ENCODE data around the gene GPBAR1. TPM values are rescaled to one million over a fixed set of nuclear protein-coding genes. Genes with fewer than 3 reads are reported as not detected.

GPBAR1 gene
- total RNA-seq, 1 donor from 2014 or later = 1.0 TPM

GRCh38 chr2:218292048-218293014, 31.5 kb downstream of the GPBAR1 start, which contains the start of gene TMBIM1:
TMBIM1 (minus strand) TSS chr2:218292503; CDS start chr2:218282141, 10,362 bp downstream.
- peaks cover 37 to 49% (median 45%) of the 10 kb centered on the region in 3 donors for H3K4me1 ChIP-seq (ENCODE audit: control insufficient read depth in 3 of 3, insufficient read depth in 3 of 3, low read length in 3 of 3)

GRCh38 chr2:218293715-218294429, 33.1 kb downstream of the GPBAR1 start:
- H3K9ac ChIP-seq (ENCODE audit: low read depth in 1 of 3, low read length in 3 of 3) = no peak overlapping the region
- no peak overlapping the region for H3K4me3 ChIP-seq (ENCODE audit: low read length in 3 of 3)
- H3K9me3 ChIP-seq (ENCODE audit: control insufficient read depth in 3 of 3, low read length in 3 of 3) = no peaks in the 10 kb centered on the region
- H3K27ac ChIP-seq (ENCODE audit: low read depth, low read length) = no peak overlapping the region
- H3K27me3 ChIP-seq (ENCODE audit: control insufficient read depth in 3 of 3, insufficient read depth in 3 of 3, low read length in 3 of 3) = no peaks in the 10 kb centered on the region
- H3K36me3 ChIP-seq (ENCODE audit: control insufficient read depth in 3 of 3, insufficient read depth in 3 of 3, low read length in 3 of 3) = no peaks in the 10 kb centered on the region
- peaks cover 31 to 39% (median 37%) of the 10 kb centered on the region in 3 donors for H3K4me1 ChIP-seq (ENCODE audit: control insufficient read depth in 3 of 3, insufficient read depth in 3 of 3, low read length in 3 of 3)

More at GRCh38 chr2:218292048-218293014, 31.5 kb downstream of the GPBAR1 start, which contains the start of gene TMBIM1:
- no peaks in the 10 kb centered on the region for H3K9me3 ChIP-seq (ENCODE audit: control insufficient read depth in 3 of 3, low read length in 3 of 3)
- H3K27ac ChIP-seq (ENCODE audit: low read depth, low read length) = peak within 1 kb of the TSS; percentile 100
- no peaks in the 10 kb centered on the region for H3K27me3 ChIP-seq (ENCODE audit: control insufficient read depth in 3 of 3, insufficient read depth in 3 of 3, low read length in 3 of 3)
- H3K36me3 ChIP-seq (ENCODE audit: control insufficient read depth in 3 of 3, insufficient read depth in 3 of 3, low read length in 3 of 3) = no peaks in the 10 kb centered on the region
- H3K9ac ChIP-seq (ENCODE audit: low read depth in 1 of 3, low read length in 3 of 3) = peak within 1 kb of the TSS; percentile 94 to 97 (median 95)
- H3K4me3 ChIP-seq (ENCODE audit: low read length in 3 of 3) = peak within 1 kb of the TSS; percentile 89 to 97 (median 93)

- Histone ChIP-seq H3K9me3 (ENCODE audit: control insufficient read depth in 3 of 3, low read length in 3 of 3) (no peaks in the 10 kb centered on the region), H3K27ac (ENCODE audit: low read depth, low read length) (no peak overlapping the region)
Measured at GRCh38 chr2:218294430-218295022, 33.7 kb downstream of the GPBAR1 start.

GRCh38 chr2:218295029-218295428, 34.2 kb downstream of the GPBAR1 start:
- no peaks in the 10 kb centered on the region for H3K27me3 ChIP-seq (ENCODE audit: control insufficient read depth in 3 of 3, insufficient read depth in 3 of 3, low read length in 3 of 3)
- no peak overlapping the region for H3K4me3 ChIP-seq (ENCODE audit: low read length in 3 of 3)
- H3K4me1 ChIP-seq (ENCODE audit: control insufficient read depth in 3 of 3, insufficient read depth in 3 of 3, low read length in 3 of 3) = peaks cover 24 to 28% (median 28%) of the 10 kb centered on the region in 3 donors
- H3K27ac ChIP-seq (ENCODE audit: low read depth, low read length) = no peak overlapping the region
- no peak overlapping the region for H3K9ac ChIP-seq (ENCODE audit: low read depth in 1 of 3, low read length in 3 of 3)
- no peaks in the 10 kb centered on the region for H3K36me3 ChIP-seq (ENCODE audit: control insufficient read depth in 3 of 3, insufficient read depth in 3 of 3, low read length in 3 of 3)
- no peaks in the 10 kb centered on the region for H3K9me3 ChIP-seq (ENCODE audit: control insufficient read depth in 3 of 3, low read length in 3 of 3)

More at GRCh38 chr2:218294430-218295022, 33.7 kb downstream of the GPBAR1 start:
- no peak overlapping the region for H3K4me3 ChIP-seq (ENCODE audit: low read length in 3 of 3)
- H3K4me1 ChIP-seq (ENCODE audit: control insufficient read depth in 3 of 3, insufficient read depth in 3 of 3, low read length in 3 of 3) = peaks cover 29 to 33% (median 33%) of the 10 kb centered on the region in 3 donors
- no peaks in the 10 kb centered on the region for H3K36me3 ChIP-seq (ENCODE audit: control insufficient read depth in 3 of 3, insufficient read depth in 3 of 3, low read length in 3 of 3)
- H3K9ac ChIP-seq (ENCODE audit: low read depth in 1 of 3, low read length in 3 of 3) = no peak overlapping the region
- H3K27me3 ChIP-seq (ENCODE audit: control insufficient read depth in 3 of 3, insufficient read depth in 3 of 3, low read length in 3 of 3) = no peaks in the 10 kb centered on the region

DNA sequence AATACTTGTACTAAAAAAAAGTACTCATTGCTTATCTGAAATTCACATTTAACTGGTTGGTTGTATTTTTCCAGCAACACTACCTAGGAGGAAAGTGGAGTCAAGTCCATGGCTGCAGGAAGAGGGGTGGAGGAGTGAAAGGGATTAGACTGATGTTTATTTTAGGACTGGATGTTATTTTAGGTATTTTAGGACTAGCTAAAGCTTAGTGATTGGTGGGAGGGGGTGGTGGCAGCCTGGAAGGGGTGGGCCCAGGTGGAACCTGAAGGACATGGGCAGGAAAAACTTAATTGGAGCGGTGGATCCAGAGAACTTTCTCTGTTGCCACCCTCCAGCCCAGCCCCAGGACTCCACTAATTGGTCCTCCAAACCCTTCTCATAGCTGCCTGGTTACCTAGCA, 35.4 kb downstream of the GPBAR1 start:
- H3K27ac ChIP-seq (ENCODE audit: low read depth, low read length) = no peak overlapping the region
- H3K4me1 ChIP-seq (ENCODE audit: control insufficient read depth in 3 of 3, insufficient read depth in 3 of 3, low read length in 3 of 3) = peaks cover 12 to 17% (median 16%) of the 10 kb centered on the region in 3 donors
- H3K9ac ChIP-seq (ENCODE audit: low read depth in 1 of 3, low read length in 3 of 3) = no peak overlapping the region
- H3K27me3 ChIP-seq (ENCODE audit: control insufficient read depth in 3 of 3, insufficient read depth in 3 of 3, low read length in 3 of 3) = no peaks in the 10 kb centered on the region
- H3K9me3 ChIP-seq (ENCODE audit: control insufficient read depth in 3 of 3, low read length in 3 of 3) = no peaks in the 10 kb centered on the region
- H3K36me3 ChIP-seq (ENCODE audit: control insufficient read depth in 3 of 3, insufficient read depth in 3 of 3, low read length in 3 of 3) = no peaks in the 10 kb centered on the region
- no peak overlapping the region for H3K4me3 ChIP-seq (ENCODE audit: low read length in 3 of 3)

DNA sequence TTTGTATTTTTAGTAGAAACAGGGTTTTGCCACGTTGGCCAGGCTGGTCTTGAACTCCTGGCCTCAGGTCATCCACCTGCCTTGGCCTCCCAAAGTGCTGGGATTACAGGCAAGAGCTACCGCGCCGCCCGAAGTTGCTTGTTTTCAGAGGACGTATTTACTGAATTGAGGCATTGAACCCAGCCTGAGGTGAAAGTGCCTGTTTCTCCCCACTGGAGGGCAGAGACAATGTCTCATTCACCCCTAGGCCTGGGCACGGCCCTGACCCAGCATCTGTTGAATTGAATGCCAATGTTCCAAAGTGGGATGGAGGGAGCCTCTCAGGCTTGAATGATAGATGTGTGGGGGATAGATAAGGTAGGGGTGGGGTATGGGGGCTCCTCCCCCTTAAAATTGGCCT, 36.0 kb downstream of the GPBAR1 start:
- Histone ChIP-seq H3K27ac (ENCODE audit: low read depth, low read length) (no peak overlapping the region), H3K36me3 (ENCODE audit: control insufficient read depth in 3 of 3, insufficient read depth in 3 of 3, low read length in 3 of 3) (no peaks in the 10 kb centered on the region), H3K4me1 (ENCODE audit: control insufficient read depth in 3 of 3, insufficient read depth in 3 of 3, low read length in 3 of 3) (peaks cover 5 to 11% (median 10%) of the 10 kb centered on the region in 3 donors), H3K9me3 (ENCODE audit: control insufficient read depth in 3 of 3, low read length in 3 of 3) (no peaks in the 10 kb centered on the region), H3K4me3 (ENCODE audit: low read length in 3 of 3) (no peak overlapping the region), H3K9ac (ENCODE audit: low read depth in 1 of 3, low read length in 3 of 3) (no peak overlapping the region), H3K27me3 (ENCODE audit: control insufficient read depth in 3 of 3, insufficient read depth in 3 of 3, low read length in 3 of 3) (no peaks in the 10 kb centered on the region)

DNA sequence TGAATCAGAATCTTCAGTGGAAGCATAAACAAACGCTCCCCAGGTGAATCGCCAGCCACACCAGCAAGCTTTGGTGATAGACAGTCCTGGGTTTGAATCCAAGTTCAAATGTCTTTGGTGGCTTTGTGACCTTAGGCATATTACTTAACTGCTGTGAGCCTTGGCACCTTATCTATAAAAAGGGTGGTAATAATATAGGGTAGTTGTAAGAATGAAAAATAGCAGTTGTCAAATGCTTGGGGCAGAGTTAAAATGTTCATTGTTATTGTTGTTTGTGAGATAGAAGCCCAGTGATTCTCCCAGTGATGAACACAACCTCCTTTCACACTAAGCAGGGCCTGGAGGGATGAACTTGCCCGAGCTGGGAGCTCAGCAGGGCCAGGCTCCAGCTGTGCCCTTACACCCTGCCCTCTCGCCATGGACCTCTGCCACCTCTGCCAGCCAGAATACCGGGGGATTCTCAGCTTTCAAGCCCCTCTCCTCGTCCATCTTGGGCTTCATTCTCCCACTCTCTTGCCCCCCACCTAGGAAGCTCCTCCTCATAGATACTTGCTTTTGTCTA, 37.6 kb downstream of the GPBAR1 start:
- no peaks in the 10 kb centered on the region for H3K36me3 ChIP-seq (ENCODE audit: control insufficient read depth in 3 of 3, insufficient read depth in 3 of 3, low read length in 3 of 3)
- peaks cover 4 to 6% (median 5%) of the 10 kb centered on the region in 3 donors for H3K4me1 ChIP-seq (ENCODE audit: control insufficient read depth in 3 of 3, insufficient read depth in 3 of 3, low read length in 3 of 3)
- no peak overlapping the region for H3K27ac ChIP-seq (ENCODE audit: low read depth, low read length)
- H3K9me3 ChIP-seq (ENCODE audit: control insufficient read depth in 3 of 3, low read length in 3 of 3) = no peaks in the 10 kb centered on the region
- no peaks in the 10 kb centered on the region for H3K27me3 ChIP-seq (ENCODE audit: control insufficient read depth in 3 of 3, insufficient read depth in 3 of 3, low read length in 3 of 3)
- H3K4me3 ChIP-seq (ENCODE audit: low read length in 3 of 3) = no peak overlapping the region
- no peak overlapping the region for H3K9ac ChIP-seq (ENCODE audit: low read depth in 1 of 3, low read length in 3 of 3)

DNA sequence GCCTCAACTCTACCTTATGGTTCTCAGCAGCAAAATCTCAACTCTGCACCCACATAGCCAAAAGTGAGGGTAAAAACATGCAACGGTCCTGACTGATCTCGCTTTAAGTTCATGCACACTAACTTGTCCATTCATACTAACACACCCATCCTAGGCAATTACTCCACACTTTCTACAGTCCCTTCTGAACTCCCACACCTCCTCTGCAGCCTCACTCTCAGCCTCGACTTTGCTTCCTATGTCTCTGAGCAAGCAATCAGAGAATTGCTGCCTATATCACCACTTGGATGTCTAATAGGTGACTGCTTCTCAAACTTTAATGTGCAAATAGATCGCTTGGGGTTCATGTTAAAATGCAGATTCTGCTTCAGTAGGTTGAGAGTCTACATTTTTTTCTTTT, 39.3 kb downstream of the GPBAR1 start:
- Histone ChIP-seq H3K27me3 (ENCODE audit: control insufficient read depth in 3 of 3, insufficient read depth in 3 of 3, low read length in 3 of 3) (no peaks in the 10 kb centered on the region), H3K27ac (ENCODE audit: low read depth, low read length) (no peak overlapping the region), H3K36me3 (ENCODE audit: control insufficient read depth in 3 of 3, insufficient read depth in 3 of 3, low read length in 3 of 3) (no peaks in the 10 kb centered on the region), H3K9me3 (ENCODE audit: control insufficient read depth in 3 of 3, low read length in 3 of 3) (no peaks in the 10 kb centered on the region), H3K4me3 (ENCODE audit: low read length in 3 of 3) (no peak overlapping the region), H3K4me1 (ENCODE audit: control insufficient read depth in 3 of 3, insufficient read depth in 3 of 3, low read length in 3 of 3) (peaks cover 0 to 6% (median 3%) of the 10 kb centered on the region in 3 donors), H3K9ac (ENCODE audit: low read depth in 1 of 3, low read length in 3 of 3) (no peak overlapping the region)

DNA sequence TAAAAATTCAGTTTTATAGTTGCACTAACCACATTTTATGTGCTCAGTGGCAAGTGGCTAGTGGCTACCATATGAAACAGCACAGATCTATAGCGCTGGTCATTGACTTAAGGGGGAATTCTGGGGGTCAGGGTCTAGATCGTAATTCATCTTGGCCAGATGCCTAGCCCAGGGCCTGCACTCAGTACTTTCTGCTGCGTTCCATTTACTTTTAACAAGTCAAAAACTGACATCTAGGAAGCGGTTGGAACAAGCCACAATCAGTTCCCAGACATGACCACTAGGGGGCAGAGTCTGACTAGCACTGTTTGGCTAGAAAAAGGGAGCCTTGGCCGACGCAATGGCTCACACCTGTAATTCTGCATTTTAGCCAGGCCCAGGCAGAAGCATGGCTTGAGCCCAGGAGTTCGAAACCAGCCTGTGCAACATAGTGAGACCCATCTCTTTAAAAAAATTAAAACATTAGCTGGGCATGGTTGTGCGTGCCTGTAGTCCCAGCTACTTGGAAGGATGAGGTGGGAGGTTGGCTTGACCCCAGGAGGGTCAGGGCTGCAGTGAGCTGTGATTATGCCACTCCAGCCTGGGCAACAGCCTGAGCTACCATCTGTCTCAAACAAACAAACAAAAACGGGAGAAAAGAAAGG, 40.5 kb downstream of the GPBAR1 start:
- Histone ChIP-seq H3K27ac (ENCODE audit: low read depth, low read length) (no peak overlapping the region), H3K36me3 (ENCODE audit: control insufficient read depth in 3 of 3, insufficient read depth in 3 of 3, low read length in 3 of 3) (no peaks in the 10 kb centered on the region), H3K4me3 (ENCODE audit: low read length in 3 of 3) (no peak overlapping the region), H3K4me1 (ENCODE audit: control insufficient read depth in 3 of 3, insufficient read depth in 3 of 3, low read length in 3 of 3) (peaks cover 0 to 6% (median 3%) of the 10 kb centered on the region in 3 donors), H3K9ac (ENCODE audit: low read depth in 1 of 3, low read length in 3 of 3) (peak overlapping the region in 1 of 3 donors; percentile 60), H3K9me3 (ENCODE audit: control insufficient read depth in 3 of 3, low read length in 3 of 3) (no peaks in the 10 kb centered on the region), H3K27me3 (ENCODE audit: control insufficient read depth in 3 of 3, insufficient read depth in 3 of 3, low read length in 3 of 3) (no peaks in the 10 kb centered on the region)

Measured in skeletal muscle tissue (tissue), 4 donors.